HG03354 (cell line): ENCODE results near the gene TMSB15C.
A peak's percentile ranks its signal among the peaks of the same experiment; 100 is the strongest.
"Not testable (repeated sequence)": the region's sequence is repeated elsewhere in the genome, so short reads cannot be mapped to it uniquely, and the experiment has no call there.

Experiments used
- ATAC-seq: cut with Tn5 transposase; IDR thresholded peaks from one replicate; pipeline ENCODE4 v1.9.1; 2021; ENCODE audit warnings: mild to moderate bottlenecking; ENCODE audit not compliant: unreplicated experiment, poor library complexity, severe bottlenecking

The TMSB15C gene

DNA sequence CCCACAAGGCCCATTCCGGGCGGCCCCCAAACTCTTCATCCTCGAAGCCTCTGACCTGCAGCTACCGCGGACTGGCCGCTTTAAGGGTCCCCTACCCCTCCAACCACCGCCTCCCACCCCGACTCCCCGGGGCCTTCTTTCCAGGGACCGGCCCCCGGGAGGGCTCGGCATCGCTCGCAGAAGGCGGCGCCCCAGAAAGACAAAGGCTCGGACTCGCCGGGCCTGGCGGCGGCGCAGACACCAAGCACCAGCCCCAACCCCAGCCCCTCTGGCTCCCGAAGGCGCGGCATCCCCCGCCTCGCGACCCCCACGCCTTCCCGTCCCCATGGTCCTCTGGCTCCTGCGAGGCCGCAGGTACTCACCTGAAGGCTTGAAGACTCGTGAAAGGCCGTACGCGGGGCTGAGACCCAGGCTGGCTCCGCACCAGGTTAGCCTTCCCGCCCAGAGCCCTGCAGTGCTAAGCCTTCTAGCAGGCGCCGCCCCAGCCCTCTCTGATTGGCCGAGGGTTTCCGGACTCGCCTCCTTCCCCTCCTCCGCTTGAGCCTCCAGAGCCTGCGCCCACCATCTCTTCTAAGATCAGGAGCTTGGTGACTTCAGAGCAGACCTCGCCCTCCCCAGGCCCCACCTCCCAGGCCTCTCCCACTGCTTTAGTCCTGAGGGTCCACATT, at the start of gene TMSB15C:
TMSB15C (minus strand) TSS at position 459 of the 668 bp plus-strand sequence.
- ATAC-seq = peak; percentile 98

DNA sequence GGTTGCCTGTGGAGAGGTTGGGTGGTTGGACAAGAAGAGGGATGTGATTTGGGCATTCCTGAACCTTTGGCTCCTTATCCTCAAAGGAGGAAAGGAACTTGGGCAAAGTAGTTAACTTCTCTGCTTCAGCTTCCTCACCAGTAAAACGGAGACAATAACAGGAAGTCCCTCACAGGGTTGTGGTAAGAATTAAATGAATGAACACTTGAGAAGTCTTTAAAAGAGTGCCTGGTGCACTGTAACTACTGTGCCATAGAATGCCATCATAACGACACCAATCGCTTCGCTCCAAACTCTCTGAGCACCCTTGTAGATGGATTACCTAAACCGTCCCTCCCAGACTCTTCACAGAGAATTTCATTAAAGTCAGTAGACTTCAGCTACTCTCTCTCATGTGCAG, 46.8 kb upstream of the TMSB15C start:
- ATAC-seq = peak; percentile 57

DNA sequence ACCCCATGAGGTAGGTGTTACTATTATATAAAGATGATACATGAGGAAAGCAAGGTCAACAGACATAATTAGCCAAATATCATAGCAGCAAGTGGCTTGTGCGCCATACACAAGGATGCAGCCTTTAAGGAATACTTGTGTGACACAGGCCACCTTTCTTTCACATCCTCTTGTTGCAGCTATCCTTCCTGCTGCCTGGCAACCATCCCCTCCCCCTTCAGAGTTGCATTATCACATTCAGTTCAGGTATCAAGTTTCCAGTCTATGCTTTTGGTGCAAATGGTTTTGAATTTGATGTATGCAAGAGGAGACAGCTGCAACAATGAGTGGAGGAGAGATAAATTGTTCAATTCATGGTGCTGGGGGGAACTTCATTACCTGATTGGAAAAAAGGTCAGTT, 42.7 kb upstream of the TMSB15C start:
- peak; percentile 51 for ATAC-seq

DNA sequence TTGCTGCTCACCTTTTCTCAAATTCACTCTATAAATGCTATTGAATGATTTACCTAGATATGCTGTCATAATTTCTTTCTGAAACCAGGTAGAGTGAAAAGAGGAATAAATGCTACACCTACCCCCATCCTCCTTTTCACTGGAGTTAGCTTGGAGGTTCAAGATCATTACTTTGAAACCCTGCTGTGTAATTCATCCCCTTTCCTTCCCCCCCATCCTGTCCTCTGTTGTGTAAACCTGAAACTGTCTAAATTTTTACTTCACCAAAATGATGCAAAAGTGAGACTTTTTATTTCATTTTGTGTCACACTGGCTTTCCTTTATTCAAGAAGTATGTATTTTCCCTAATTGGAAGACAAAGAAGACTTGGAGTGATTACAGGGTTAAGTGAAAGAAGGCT, 41.7 kb upstream of the TMSB15C start:
- ATAC-seq = no peak

DNA sequence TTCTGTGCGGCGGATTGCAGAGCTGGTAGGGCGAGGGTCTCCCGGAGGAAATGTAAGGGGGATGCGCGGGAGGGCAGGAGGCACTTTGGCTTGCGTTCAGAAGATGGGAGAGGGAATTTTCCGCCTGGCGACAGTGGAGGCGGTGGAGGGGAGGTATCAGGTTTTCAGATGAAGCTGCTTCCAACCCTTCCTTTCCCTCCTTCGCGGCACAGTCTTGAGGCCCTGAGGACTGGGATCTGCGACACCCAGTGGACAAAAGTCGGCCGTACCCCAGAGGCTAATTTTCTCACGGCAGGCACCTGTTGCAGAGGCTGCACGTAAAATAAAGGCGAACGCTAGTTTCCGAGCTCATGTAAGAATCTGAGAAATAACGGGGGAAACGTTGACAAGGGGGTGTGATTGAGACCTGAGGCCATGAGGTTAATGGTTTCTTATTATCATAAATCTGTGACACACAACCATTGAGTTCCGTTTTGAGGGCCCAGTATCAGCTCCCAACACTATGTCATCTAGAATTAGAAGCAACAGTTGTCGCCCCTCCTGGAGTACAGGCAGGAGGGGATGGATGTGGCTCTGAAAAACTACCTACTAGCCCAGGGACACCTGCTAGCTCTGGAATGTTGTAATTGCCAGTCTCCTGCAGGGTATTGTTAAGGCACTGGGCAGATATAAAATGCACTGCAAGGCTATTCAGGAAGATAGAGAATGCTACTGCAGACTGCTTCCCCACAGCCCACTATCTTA, 37.4 kb upstream of the TMSB15C start:
- ATAC-seq = peak; percentile 46

DNA sequence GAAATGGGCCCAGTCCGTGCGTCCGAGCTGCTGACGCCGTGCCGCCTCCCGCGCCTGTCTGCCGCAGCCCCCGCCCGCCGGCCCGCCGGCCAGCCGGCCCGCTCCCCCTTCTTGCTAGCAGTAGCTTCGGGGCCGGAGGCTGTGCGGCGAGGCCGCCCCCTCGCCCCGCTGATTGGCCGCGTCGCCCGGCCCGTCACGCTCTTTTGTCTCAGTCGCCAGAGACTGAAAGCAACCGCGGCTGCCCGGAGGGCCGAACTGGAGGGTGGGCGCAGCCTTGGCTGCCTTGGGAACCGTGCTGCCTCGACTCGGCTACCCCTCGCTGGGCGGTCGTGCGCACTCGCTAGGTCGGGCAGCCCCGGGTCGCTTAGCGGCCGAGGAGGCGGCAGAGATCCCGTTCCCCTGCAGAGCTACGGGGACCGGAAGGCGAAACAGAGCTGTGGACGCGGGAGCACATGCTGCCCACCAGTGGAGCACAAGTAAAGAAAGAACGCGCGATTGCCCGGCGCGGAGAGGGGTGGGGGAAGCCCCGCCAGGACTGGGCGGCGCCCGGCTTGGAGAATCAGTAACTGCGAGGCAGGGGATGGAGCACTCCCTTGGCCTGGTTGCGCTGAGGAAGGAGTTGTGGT, 36.4 kb upstream of the TMSB15C start, which contains the start of gene ZCCHC18:
ZCCHC18 (plus strand) TSS at position 198 of the 626 bp plus-strand sequence. CDS start 1,589 bp downstream, outside the sequence.
- ATAC-seq = peak; percentile 77

- peak; percentile 46 for ATAC-seq
These were observed 34.6 kb upstream of the TMSB15C start for GRCh38 chrX:104110491-104111240.

- no peak for ATAC-seq
These were observed 32.9 kb upstream of the TMSB15C start for GRCh38 chrX:104108955-104109354.

GRCh38 chrX:104105330-104106262, 29.6 kb upstream of the TMSB15C start:
- ATAC-seq = no peak

DNA sequence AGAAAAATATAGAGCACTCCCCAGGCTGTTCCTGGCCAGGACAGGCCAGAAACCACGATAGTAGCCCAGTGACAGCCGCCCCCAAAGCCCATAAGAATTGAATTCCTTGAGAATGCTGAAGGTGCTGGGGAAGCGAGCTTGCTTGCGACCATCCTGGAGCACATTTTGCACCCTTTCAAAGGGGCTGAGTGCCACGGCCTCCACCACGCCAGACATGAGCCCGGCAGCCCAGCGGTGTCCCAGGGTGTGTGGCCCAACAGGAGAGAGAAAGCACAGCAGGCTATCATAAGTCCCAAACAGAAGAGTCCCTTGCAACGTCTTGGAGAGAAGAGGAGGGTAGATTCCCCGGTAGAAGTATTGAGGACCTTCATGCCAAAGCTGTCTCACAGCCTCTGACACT, 28.6 kb upstream of the TMSB15C start:
- ATAC-seq = no peak

GRCh38 chrX:104098919-104099318, 22.9 kb upstream of the TMSB15C start:
- ATAC-seq = peak; percentile 62

- ATAC-seq = peak; percentile 91
These were observed 22.2 kb upstream of the TMSB15C start for GRCh38 chrX:104098151-104098808.

DNA sequence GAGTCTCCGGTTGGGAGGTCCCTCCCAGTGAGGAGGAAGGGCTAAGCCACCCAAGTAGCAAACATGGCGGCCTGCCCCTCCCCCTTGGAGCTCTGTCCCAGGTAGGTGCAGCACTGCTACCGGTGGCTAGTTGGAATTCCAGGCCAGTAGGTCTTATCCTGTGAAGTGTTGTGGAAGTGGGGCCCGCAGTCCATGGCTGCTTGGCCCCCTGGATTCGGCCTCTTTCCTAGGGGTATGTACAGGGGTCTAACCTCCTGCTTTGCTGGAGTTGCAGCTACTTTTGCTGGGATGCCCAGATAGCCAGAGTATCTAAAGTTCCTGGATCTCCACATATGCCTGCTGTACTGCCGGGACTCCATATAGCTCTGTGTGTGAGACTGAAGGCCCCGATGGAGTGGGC, 9.9 kb upstream of the TMSB15C start:
- no peak for ATAC-seq

DNA sequence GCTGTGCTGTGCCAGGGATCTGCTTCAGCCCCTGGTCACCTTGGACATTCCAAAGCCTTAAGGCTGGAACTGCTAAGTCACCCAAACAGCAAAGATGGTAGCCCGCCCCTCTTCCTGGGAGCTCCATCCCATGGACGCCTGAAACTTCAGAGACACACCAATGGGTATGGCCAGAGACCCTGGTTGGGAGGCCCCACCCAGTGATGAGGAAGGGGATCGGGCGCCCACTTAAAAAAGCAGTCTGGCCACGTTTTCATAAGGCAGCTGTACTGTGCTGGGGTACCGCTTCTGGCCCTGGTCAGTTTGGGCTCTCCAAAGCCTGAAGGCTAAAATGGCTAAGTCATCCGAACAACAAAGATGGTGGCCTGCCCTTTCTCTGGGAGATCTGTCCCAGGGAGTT, 9.4 kb upstream of the TMSB15C start:
- ATAC-seq = no peak

DNA sequence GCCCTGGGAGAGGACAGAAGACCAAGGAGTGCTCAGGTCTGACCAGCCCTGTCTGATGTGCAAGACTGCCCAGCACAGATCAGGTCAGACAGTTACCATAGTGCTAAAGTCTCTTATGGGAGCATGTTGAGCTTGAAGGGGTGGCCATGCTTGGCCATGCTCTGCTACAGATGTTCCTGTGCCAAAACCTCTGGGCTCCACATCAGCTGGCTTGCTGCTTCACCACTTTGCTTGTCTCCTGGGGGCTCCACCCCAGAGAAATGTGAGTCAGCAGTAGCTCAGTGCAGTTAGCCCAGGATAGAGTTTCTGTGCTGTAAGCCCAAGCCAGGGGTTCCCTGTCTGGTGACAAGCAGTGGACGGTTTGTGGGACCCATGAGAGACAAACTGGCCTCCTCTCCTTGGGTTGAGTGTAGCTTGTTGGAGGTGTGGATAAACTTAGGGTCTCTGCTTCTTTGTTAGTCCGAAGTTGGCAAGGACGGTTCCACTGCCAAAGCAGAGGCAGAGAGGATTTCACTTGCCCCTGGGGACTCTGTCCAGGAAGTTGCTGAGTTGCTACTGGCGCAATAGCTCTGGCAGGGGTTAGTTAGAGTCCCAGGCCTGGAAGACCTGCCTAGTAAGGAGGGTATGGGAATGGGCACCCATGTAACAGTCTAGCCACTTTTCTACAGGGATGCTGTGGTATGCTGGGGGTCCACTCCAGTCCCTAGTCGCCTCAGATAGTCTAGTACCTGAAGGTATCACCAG, 8.7 kb upstream of the TMSB15C start:
- ATAC-seq = no peak

DNA sequence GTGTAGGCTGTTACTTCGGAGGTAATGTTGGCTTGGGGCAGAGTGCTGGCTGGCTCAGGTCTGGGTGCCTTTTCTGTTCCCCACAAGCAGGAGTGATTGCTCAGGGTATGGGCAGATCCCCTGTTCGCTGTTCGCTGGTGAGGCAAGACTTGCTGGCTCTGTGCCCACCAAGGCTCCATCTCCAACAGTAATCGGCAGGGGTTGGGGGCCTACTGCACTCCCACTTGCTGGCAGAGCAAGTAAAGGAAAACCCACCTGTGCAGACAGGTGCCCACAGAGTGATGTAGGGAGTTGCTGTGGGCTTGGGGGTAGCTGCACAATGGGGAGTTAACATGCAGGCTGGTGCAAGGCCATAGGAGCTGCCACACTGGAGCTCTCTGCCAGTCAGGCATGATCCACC, 8.0 kb upstream of the TMSB15C start:
- no peak for ATAC-seq

- not testable (repeated sequence) for ATAC-seq
These were observed 1.8 kb upstream of the TMSB15C start for GRCh38 chrX:104077854-104078253.

DNA sequence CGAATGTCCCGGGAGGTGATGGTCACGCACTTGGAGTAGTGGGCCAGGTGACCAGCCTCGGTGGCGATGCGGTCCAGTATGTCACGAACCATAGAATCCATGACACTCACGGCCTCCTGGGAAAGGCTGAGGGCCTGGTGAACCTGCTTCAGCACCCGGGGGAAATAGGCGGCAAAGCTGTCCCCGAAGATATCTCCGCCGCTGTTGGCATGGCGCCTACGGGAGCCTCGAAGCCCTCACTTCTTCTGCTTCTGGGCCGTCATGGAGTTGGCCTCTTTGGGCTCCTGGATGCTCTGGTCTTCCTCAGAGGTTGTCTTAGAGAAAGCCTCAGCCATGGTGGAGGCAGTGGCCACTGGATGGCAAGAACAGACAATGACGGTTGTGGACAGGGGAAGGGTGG, 13.4 kb downstream of the TMSB15C start:
- ATAC-seq = not testable (repeated sequence)
